ENCODE data around the gene NIM1K.

DNA sequence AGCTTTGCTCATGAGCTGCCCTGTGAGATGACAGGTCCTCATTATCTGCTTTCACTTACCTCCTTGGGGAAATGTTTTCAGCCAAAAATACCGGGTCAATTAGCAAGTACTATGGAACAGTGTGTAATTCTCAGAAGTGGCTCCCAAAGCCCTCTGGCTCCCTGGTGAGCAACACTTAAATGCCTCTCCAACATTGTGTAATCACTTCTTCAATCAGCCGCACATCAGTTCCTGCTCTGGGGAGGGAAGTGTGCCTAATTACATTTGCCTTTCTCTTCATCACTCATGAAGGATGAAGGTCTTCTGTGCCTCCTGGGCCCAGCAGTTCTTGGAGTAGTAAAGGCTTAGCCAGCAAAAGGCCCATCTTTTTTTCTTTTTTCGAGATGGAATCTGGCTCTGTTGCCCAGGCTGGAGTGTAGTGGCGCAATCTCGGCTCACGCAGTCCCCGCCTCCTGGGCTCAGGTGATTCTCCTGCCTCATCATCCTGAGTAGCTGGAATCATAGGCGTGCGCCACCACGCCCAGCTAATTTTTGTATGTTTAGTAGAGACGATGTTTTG lies 23.1 kb downstream of the NIM1K start:
- no peak for TF ChIP-seq POLR2A (IDR thresholded peaks at IDR 0.05; ENCODE audit: low read depth, low read length)
- TF ChIP-seq TAF1 (IDR thresholded peaks at IDR 0.05; ENCODE audit: low read depth, low read length) = no peak
- no peak for TF ChIP-seq PAX5 (IDR thresholded peaks at IDR 0.05; ENCODE audit: insufficient read depth, low read length, severe bottlenecking)
- no peak for TF ChIP-seq POLR2AphosphoS5 (IDR thresholded peaks at IDR 0.05; ENCODE audit: low read depth, low read length)
- peak; percentile 14; the same call in 1 of the 2 replicates for TF ChIP-seq SPI1 (IDR thresholded peaks at IDR 0.05; ENCODE audit: low read depth, low read length)
- TF ChIP-seq POU2F2 (IDR thresholded peaks at IDR 0.05; ENCODE audit: low read depth, low read length) = no peak
